Lung (tissue), 12 donors: ENCODE data around the gene KCNQ2. TPM values are rescaled to one million over a fixed set of nuclear protein-coding genes. Genes with fewer than 3 reads are reported as not detected.

Experiments
- ATAC-seq: fragments of 200-7000 bp; cut with Tn5 transposase; one replicate; pipeline ENCODE4 v1.9.1; 2020; ENCODE audit warnings: moderate number of reproducible peaks; ENCODE audit not compliant: insufficient read depth, low FRiP score
- DNase-seq, 3 donors: peaks; one replicate each; pipeline ENCODE4 v3.0.0-alpha.2; 2013 to 2017
- H3K27ac ChIP-seq, 2 donors: one replicate each; pipeline ENCODE4 v1.5.1; 2013; ENCODE audit warnings: mild to moderate bottlenecking in 2 of 2, moderate library complexity in 2 of 2, control low read depth in 1 of 2, inconsistent platforms in 1 of 2, low read depth in 1 of 2, low read length in 1 of 2
- H3K27me3 ChIP-seq, 3 donors: one replicate each; pipeline ENCODE4 v1.5.1; 2013; ENCODE audit warnings: low read length in 2 of 3; ENCODE audit not compliant: control insufficient read depth in 3 of 3, insufficient read depth in 3 of 3
- H3K36me3 ChIP-seq, 4 donors: one replicate each; pipeline ENCODE4 v1.5.1; 2013; ENCODE audit warnings: low read length in 4 of 4, mild to moderate bottlenecking in 1 of 4, moderate library complexity in 1 of 4; ENCODE audit not compliant: control insufficient read depth in 4 of 4, insufficient read depth in 4 of 4
- H3K4me1 ChIP-seq, 5 donors: one replicate each; pipeline ENCODE4 v1.5.1; 2013; ENCODE audit warnings: low read length in 5 of 5, mild to moderate bottlenecking in 2 of 5, moderate library complexity in 1 of 5; ENCODE audit not compliant: control insufficient read depth in 5 of 5, insufficient read depth in 5 of 5
- H3K4me3 ChIP-seq: one replicate; pipeline ENCODE4 v1.5.1; 2013; ENCODE audit warnings: mild to moderate bottlenecking, control low read depth, moderate library complexity
- H3K9ac ChIP-seq, 2 donors: one replicate each; pipeline ENCODE4 v1.5.1; 2013; ENCODE audit warnings: low read length in 2 of 2, control low read depth in 1 of 2; ENCODE audit not compliant: insufficient read depth in 1 of 2
- H3K9me3 ChIP-seq, 4 donors: one replicate each; pipeline ENCODE4 v1.5.1; 2013; ENCODE audit warnings: low read length in 3 of 4, mild to moderate bottlenecking in 1 of 4, moderate library complexity in 1 of 4; ENCODE audit not compliant: control insufficient read depth in 4 of 4, insufficient read depth in 3 of 4
- WGBS, 2 donors: extraction: QIAGEN DNeasy Blood & Tissue Kit; methylation state at CpG; one replicate each; pipeline ENCODE4 v1.1.7; 2013; 5-methylcytosine and 5-hydroxymethylcytosine counted together
- polyA plus RNA-seq, 2 donors: library from polyadenylated mRNA; stranded (reverse); fragments of 200-250 nt; gene quantifications; one replicate each; pipeline ENCODE4 v1.2.1, GENCODE V29; 2013
- total RNA-seq, 2 donors: library from RNA; depleted of rRNA in 1 of 2; stranded (reverse); fragments of >200 nt in 1 of 2; gene quantifications; one replicate each; pipeline ENCODE4 v1.2.1, GENCODE V29; 2014 to 2021
- TF ChIP-seq, protein P1 (sequence below): IDR thresholded peaks from 2 replicates; pipeline ENCODE4 v1.5.1; 2012; ENCODE audit warnings: mild to moderate bottlenecking; ENCODE audit errors: control extremely low read depth, extremely low read depth
- donor health status: control.
- donor health status: control.
- donor health status: Bipolar disorder and iron deficiency.
- donor health status: healthy.
- donor health status: DM: yes; HTN: yes; CAD: no.

KCNQ2 gene
- total and polyA plus RNA-seq, 4 donors: 0.18 to 6.8 (median 0.28) TPM; not detected in 1

DNA sequence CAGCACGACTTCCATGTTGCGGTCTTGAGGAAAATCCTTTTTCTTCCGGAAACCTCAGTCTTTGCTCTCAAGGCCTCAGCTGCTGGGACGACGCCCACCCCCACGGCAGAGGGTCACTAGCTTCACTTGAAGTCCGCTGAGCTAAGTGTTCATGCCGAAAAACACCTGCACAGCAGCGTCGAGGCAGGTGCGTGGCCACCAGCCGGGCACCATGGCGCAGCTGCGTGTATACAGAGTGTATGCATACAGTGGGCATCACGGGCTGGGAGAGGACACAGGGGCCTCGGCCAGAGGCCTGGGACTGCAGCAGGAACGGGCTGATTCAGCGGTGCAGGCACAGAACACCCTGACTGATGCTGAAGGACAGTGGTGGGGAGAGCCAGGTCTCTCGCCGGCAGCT is 20.1 kb downstream of the KCNQ2 start:
- Histone ChIP-seq H3K9me3 (peaks cover 0 to 3% (median 0%) of the 10 kb centered on the region in 4 donors), H3K4me1 (peaks cover 0 to 42% (median 0%) of the 10 kb centered on the region in 5 donors), H3K9ac (no peak overlapping the region), H3K4me3 (no peak overlapping the region), H3K27ac (no peak overlapping the region), H3K36me3 (no peaks in the 10 kb centered on the region), H3K27me3 (peaks cover 0 to 9% (median 4%) of the 10 kb centered on the region in 3 donors)
- ATAC-seq (no peak), DNase-seq (no peak)
- TF ChIP-seq, protein P1, sequence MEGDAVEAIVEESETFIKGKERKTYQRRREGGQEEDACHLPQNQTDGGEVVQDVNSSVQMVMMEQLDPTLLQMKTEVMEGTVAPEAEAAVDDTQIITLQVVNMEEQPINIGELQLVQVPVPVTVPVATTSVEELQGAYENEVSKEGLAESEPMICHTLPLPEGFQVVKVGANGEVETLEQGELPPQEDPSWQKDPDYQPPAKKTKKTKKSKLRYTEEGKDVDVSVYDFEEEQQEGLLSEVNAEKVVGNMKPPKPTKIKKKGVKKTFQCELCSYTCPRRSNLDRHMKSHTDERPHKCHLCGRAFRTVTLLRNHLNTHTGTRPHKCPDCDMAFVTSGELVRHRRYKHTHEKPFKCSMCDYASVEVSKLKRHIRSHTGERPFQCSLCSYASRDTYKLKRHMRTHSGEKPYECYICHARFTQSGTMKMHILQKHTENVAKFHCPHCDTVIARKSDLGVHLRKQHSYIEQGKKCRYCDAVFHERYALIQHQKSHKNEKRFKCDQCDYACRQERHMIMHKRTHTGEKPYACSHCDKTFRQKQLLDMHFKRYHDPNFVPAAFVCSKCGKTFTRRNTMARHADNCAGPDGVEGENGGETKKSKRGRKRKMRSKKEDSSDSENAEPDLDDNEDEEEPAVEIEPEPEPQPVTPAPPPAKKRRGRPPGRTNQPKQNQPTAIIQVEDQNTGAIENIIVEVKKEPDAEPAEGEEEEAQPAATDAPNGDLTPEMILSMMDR: no peak
- 85 to 93% methylated on average over 20 of the region's 20 CpGs for WGBS, 2 donors

DNA sequence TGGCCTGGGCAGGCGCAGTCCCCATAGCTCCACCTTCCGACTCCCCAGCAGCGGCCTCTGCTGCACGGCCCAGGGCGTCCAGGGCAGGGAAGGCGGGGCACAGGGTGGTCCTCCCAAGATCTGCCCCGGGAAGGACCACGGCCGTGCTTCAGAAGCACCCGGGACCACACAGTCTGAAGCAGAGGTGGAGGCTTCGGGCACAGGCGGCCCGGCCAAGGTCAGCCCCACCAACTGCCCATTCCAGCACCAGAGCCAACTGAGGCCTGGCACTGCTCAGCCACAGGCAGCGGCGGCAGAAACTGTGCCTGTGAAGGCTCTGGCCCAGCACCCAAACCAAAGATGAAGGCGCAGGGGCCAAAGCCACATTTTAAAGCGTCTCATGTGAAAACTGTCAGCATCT is 20.6 kb downstream of the KCNQ2 start:
- no peak for DNase-seq
- WGBS, 2 donors: 91 to 93% methylated on average over 17 of the region's 17 CpGs
- peaks cover 0 to 9% (median 8%) of the 10 kb centered on the region in 3 donors for H3K27me3 ChIP-seq

DNA sequence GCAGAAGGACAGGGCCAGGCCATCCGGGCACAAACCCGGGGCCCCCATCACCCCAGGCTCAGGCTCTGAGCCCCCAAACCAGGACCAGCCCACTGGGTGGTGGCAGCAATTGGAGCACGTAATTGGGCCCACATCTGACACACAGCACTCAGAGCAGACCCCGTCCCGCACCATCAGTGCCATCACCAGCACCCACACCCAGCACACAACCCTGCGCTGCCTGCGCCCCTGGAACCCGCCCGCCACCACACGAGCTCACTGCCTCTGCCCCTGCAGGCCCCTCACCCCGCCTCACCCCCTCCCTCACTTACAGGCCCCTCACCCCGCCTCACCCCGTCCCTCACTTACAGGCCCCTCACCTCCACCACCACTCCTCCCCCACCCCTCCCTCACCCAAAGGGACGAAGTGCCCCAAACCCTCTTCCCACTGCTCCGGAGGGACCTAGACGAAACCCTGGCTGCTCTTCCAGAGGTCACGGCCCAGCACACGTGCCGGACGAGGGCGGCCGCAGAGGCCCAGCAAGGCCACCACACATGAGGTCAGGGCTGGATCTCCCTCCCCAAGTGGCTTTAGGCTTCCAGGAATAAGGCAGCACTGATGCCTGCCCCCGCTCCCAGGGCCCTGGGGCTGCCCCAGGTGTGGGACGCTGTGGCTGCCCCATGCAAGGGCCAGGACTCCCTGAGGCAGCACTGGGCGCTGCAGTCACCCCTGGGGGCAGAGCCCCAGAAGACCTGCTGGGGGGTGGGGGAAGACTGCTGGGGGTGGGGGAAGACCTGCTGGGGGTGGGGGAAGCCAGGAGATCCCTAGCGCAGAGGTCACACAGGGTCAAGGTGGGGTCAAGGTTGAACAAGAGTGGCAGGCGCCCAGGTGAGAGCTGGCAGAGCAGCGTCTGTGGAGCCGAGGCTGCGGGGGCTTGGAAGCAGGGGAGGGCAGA is 22.4 kb downstream of the KCNQ2 start:
- Histone ChIP-seq H3K27ac (no peak overlapping the region), H3K4me3 (no peak overlapping the region), H3K9ac (no peak overlapping the region), H3K9me3 (peaks cover 0 to 2% (median 0%) of the 10 kb centered on the region in 4 donors), H3K4me1 (peaks cover 0 to 33% (median 0%) of the 10 kb centered on the region in 5 donors), H3K27me3 (peaks cover 0 to 8% (median 6%) of the 10 kb centered on the region in 3 donors), H3K36me3 (no peaks in the 10 kb centered on the region)
- TF ChIP-seq, protein P1: no peak
- DNase-seq (no peak), ATAC-seq (no peak)
- 78 to 86% methylated on average over 29 to 30 of the region's 30 CpGs for WGBS, 2 donors

More for the DNA sequence above, 20.6 kb downstream of the KCNQ2 start:
- H3K36me3 ChIP-seq: no peaks in the 10 kb centered on the region
- H3K27ac ChIP-seq: no peak overlapping the region
- TF ChIP-seq, protein P1: no peak
- H3K9ac ChIP-seq: no peak overlapping the region
- H3K4me3 ChIP-seq: no peak overlapping the region
- ATAC-seq: no peak
- peaks cover 0 to 3% (median 0%) of the 10 kb centered on the region in 4 donors for H3K9me3 ChIP-seq
- H3K4me1 ChIP-seq: peaks cover 0 to 37% (median 0%) of the 10 kb centered on the region in 5 donors
